22Rv1 (cell line): ENCODE data around the gene THBD.

ENCODE experiments used
- CTCF ChIP-seq: fragments of 450-650 bp; IDR thresholded peaks from 2 replicates; pipeline ENCODE4 v1.5.1; 2017; ENCODE audit warnings: mild to moderate bottlenecking
- ZFX ChIP-seq: fragments of 450-650 bp; IDR thresholded peaks from 2 replicates; pipeline ENCODE4 v1.6.1; 2017; ENCODE audit warnings: antibody characterized with exemption, borderline replicate concordance

- TF ChIP-seq CTCF (no peak), ZFX (no peak)
Observed at GRCh38 chr20:23097636-23098580, 48.4 kb upstream of the THBD start.
